HFFc6 (cell line): ENCODE measurements around the gene PCID2. TPM values are rescaled to one million over a fixed set of nuclear protein-coding genes. Genes with fewer than 3 reads are reported as not detected.

Experiments used
- DNase-seq: peaks from one replicate; pipeline ENCODE4 v3.0.0-alpha.2; 2018
- H3K27ac Mint-ChIP-seq: 2 replicates; pipeline ENCODE4 v1.8.0; 2020; ENCODE audit warnings: mild to moderate bottlenecking, mixed read lengths
- H3K27me3 Mint-ChIP-seq: 2 replicates; pipeline ENCODE4 v1.8.0; 2021; ENCODE audit warnings: mild to moderate bottlenecking, moderate library complexity, mixed read lengths; ENCODE audit not compliant: insufficient read depth
- H3K36me3 Mint-ChIP-seq: 2 replicates; pipeline ENCODE4 v1.8.0; 2021; ENCODE audit warnings: low read depth, mixed read lengths
- H3K4me1 Mint-ChIP-seq: 2 replicates; pipeline ENCODE4 v1.8.0; 2020; ENCODE audit warnings: low read depth, mixed read lengths
- H3K4me3 Mint-ChIP-seq: 2 replicates; pipeline ENCODE4 v1.8.0; 2020; ENCODE audit warnings: mild to moderate bottlenecking, moderate library complexity, mixed read lengths
- H3K9me3 Mint-ChIP-seq: 2 replicates; pipeline ENCODE4 v1.8.0; 2020; ENCODE audit warnings: mild to moderate bottlenecking, mixed read lengths
- CTCF ChIP-seq: fragments of 200-600 bp; sonication (generic); IDR thresholded peaks from 2 replicates; pipeline ENCODE4 v1.5.0; 2021; ENCODE audit warnings: antibody characterized with exemption, mild to moderate bottlenecking
- total RNA-seq, 6 experiments: library from RNA; stranded (reverse); fragmentation: NEBNext Ultra II Directional; extraction: Animal tissue kit (Norgen Biotek cat#: 25700); gene quantifications; 2 replicates in 1 of 6; 3 replicates in 5 of 6; pipeline ENCODE4 v1.2.3, GENCODE V29; 2021

Gene PCID2
- total RNA-seq, 6 experiments from 2014 or later = 59.1 to 72.5 (median 68.3) TPM

- H3K27ac Mint-ChIP-seq = no peak overlapping the region
- no peak overlapping the region for H3K4me3 Mint-ChIP-seq
- H3K4me1 Mint-ChIP-seq = no peaks in the 10 kb centered on the region
- H3K27me3 Mint-ChIP-seq = peaks cover 2% of the 10 kb centered on the region
- no peaks in the 10 kb centered on the region for H3K9me3 Mint-ChIP-seq
- DNase-seq = no peak
- TF ChIP-seq CTCF = no peak
- H3K36me3 Mint-ChIP-seq = peaks cover 53% of the 10 kb centered on the region
Observed at GRCh38 chr13:113231306-113232207, 23.1 kb upstream of the PCID2 start.

- peaks cover 49% of the 10 kb centered on the region for H3K36me3 Mint-ChIP-seq
- no peak for TF ChIP-seq CTCF
- no peak overlapping the region for H3K27ac Mint-ChIP-seq
- no peaks in the 10 kb centered on the region for H3K9me3 Mint-ChIP-seq
- H3K4me3 Mint-ChIP-seq = no peak overlapping the region
- DNase-seq = no peak
- H3K4me1 Mint-ChIP-seq = no peaks in the 10 kb centered on the region
- peaks cover 2% of the 10 kb centered on the region for H3K27me3 Mint-ChIP-seq
Observed at GRCh38 chr13:113229791-113230190, 21.3 kb upstream of the PCID2 start.

GRCh38 chr13:113229161-113229560, 20.7 kb upstream of the PCID2 start:
- no peak for DNase-seq
- TF ChIP-seq CTCF = no peak
- Mint-ChIP-seq H3K27ac (no peak overlapping the region), H3K4me3 (no peak overlapping the region), H3K36me3 (peaks cover 53% of the 10 kb centered on the region), H3K4me1 (no peaks in the 10 kb centered on the region), H3K27me3 (peaks cover 2% of the 10 kb centered on the region), H3K9me3 (no peaks in the 10 kb centered on the region)

GRCh38 chr13:113226873-113227450, 18.5 kb upstream of the PCID2 start:
- Mint-ChIP-seq H3K27ac (peak overlapping the region; percentile 13; the same call in 1 of the 2 replicates), H3K4me1 (peaks cover 6% of the 10 kb centered on the region), H3K36me3 (peaks cover 55% of the 10 kb centered on the region)

GRCh38 chr13:113225515-113225914, 17.0 kb upstream of the PCID2 start:
- no peak overlapping the region for H3K27ac Mint-ChIP-seq
- H3K27me3 Mint-ChIP-seq = peaks cover 3% of the 10 kb centered on the region; the same call in 1 of the 2 replicates
- no peaks in the 10 kb centered on the region for H3K9me3 Mint-ChIP-seq
- TF ChIP-seq CTCF = no peak
- H3K36me3 Mint-ChIP-seq = peaks cover 61% of the 10 kb centered on the region
- peaks cover 13% of the 10 kb centered on the region for H3K4me1 Mint-ChIP-seq
- no peak for DNase-seq
- H3K4me3 Mint-ChIP-seq = no peak overlapping the region

More at GRCh38 chr13:113226873-113227450, 18.5 kb upstream of the PCID2 start:
- H3K27me3 Mint-ChIP-seq = peaks cover 3% of the 10 kb centered on the region; the same call in 1 of the 2 replicates
- no peak overlapping the region for H3K4me3 Mint-ChIP-seq
- DNase-seq = no peak
- H3K9me3 Mint-ChIP-seq = no peaks in the 10 kb centered on the region
- no peak for TF ChIP-seq CTCF
